ENCODE measurements around the gene SCGB1D4.

DNA sequence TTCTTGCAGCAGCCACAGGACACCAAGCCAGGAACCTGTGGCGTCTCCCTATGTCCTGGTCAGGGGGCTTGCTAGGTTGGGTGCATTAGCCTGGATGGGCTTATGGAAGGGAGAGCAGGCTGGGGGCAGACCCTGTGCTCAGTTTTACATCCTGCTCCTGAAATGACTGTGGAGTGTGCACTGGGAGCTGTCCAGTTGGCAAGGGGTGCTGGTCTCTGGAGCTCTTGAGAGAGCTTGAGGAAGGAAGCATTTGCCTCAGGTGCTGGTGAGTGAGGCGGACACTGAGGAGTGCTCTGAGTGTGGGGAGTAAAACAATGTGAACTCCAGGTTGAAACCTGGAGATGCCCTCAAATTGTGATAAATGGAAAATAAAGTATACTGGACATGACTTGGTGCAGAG lies 3.4 kb downstream of the SCGB1D4 start:
- TF ChIP-seq CTCF (IDR thresholded peaks at IDR 0.05) (no peak), POLR2A (IDR thresholded peaks at IDR 0.05) (no peak), EP300 (IDR thresholded peaks at IDR 0.05) (no peak)
